ENCODE measurements around the gene GMPR2.
"Not testable (repeated sequence)": the region's sequence is repeated elsewhere in the genome, so short reads cannot be mapped to it uniquely, and the experiment has no call there.

GMPR2 gene

DNA sequence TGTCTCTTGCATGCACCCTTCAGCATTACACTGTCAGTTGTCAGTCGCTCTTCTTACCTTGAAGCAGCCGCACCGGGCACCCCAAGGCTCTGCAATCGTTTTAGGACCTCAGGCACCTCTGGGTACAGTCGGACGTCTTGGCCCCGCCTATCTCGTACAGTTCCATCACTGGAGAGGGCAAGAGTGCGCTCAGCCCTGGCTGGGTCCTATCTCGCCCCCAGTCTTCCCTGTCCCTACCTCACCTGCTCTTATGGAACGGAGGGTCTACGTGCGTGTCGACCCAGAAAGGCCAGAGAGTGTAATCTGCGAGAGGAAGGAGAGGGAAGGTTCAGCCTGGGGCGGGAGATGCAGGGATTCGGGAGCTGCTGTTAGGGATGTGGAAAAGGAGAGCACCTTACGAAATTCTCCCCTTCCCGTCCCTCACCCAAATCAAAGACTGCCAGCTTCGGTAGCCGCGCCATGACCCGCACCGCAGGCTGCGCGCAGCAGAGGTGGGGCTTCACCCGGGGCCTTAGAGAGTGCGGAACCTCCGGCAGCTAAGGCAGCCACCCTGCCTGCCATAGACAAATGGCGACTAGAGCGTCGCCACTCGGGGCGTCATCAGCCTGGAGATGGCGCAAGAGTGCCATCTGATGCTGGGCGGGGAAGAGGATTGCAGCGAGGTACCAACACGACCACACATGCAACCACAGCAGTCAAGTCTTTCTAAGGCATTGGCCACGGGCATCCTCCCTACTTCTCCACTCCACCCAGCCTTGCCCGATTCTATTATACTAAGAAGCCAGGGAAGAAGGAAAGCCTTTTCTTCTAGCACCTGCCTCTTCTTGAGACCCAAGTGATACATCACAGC is 17.0 kb upstream of the GMPR2 start, which contains the start of gene MDP1:
Gene MDP1 (minus strand): TSS at position 572 of the 850 bp plus-strand sequence. CDS start 111 bp downstream, at position 461.
- Histone ChIP-seq H3K27ac (ENCODE audit: low read length) (no peak within 1 kb of the TSS), H3K4me1 (ENCODE audit: control insufficient read depth, insufficient read depth, low read length) (peaks cover 2% of the 10 kb centered on the region; the same call in 1 of the 2 replicates), H3K9me3 (ENCODE audit: control insufficient read depth, insufficient read depth, low read length) (no peaks in the 10 kb centered on the region), H3K4me3 (ENCODE audit: low read length) (peak within 1 kb of the TSS; percentile 46), H3K27me3 (ENCODE audit: control insufficient read depth, insufficient read depth, low read length) (no peaks in the 10 kb centered on the region), H3K36me3 (ENCODE audit: control insufficient read depth, insufficient read depth, low read length) (peaks cover 2% of the 10 kb centered on the region; the same call in 1 of the 2 replicates)
- peak; percentile 82 for DNase-seq (ENCODE audit: low read depth, low spot score)
- no CpG with 5 or more reads among the region's 40 CpGs for WGBS (ENCODE audit: insufficient coverage, insufficient read length)

GRCh38 chr14:24216345-24216699 is 16.4 kb upstream of the GMPR2 start:
- H3K27ac ChIP-seq (ENCODE audit: low read length), result no peak overlapping the region
- H3K27me3 ChIP-seq (ENCODE audit: control insufficient read depth, insufficient read depth, low read length), result no peaks in the 10 kb centered on the region
- no peak for DNase-seq (ENCODE audit: low read depth, low spot score)
- no peaks in the 10 kb centered on the region for H3K9me3 ChIP-seq (ENCODE audit: control insufficient read depth, insufficient read depth, low read length)
- WGBS (ENCODE audit: insufficient coverage, insufficient read length), result no CpG with 5 or more reads among the region's 2 CpGs
- no peak overlapping the region; the same call in 1 of the 2 replicates for H3K4me3 ChIP-seq (ENCODE audit: low read length)
- peaks cover 2% of the 10 kb centered on the region; the same call in 1 of the 2 replicates for H3K36me3 ChIP-seq (ENCODE audit: control insufficient read depth, insufficient read depth, low read length)
- peaks cover 2% of the 10 kb centered on the region; the same call in 1 of the 2 replicates for H3K4me1 ChIP-seq (ENCODE audit: control insufficient read depth, insufficient read depth, low read length)

DNA sequence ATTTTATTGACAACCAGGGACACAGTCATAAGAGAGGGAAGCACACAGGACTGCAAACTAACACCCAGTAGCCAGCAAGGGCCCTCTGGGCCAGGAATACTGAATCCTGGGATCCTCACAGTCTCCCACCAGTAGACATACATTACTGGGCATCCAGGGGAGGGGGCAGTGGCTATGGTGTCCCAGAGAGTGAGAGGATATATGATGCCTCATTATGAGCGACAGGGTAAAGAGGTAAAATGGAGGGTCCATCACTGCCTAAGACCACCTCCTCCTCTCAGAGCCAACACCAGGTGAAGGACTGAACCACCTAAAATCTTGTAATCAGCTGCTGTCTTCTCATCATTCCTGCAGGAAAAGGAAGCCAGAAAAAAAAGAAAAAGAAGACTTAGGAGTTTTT is 15.9 kb upstream of the GMPR2 start:
- H3K36me3 ChIP-seq (ENCODE audit: control insufficient read depth, insufficient read depth, low read length); H3K4me1 ChIP-seq (ENCODE audit: control insufficient read depth, insufficient read depth, low read length); DNase-seq (ENCODE audit: low read depth, low spot score); H3K9me3 ChIP-seq (ENCODE audit: control insufficient read depth, insufficient read depth, low read length); H3K4me3 ChIP-seq (ENCODE audit: low read length); H3K27me3 ChIP-seq (ENCODE audit: control insufficient read depth, insufficient read depth, low read length); H3K27ac ChIP-seq (ENCODE audit: low read length): not testable (repeated sequence)
- WGBS (ENCODE audit: insufficient coverage, insufficient read length), result no CpG with 5 or more reads among the region's 1 CpG

GRCh38 chr14:24219080-24219479 is 13.6 kb upstream of the GMPR2 start:
- Histone ChIP-seq H3K36me3 (ENCODE audit: control insufficient read depth, insufficient read depth, low read length) (0 out of 2 replicates have a peak, but pooled peaks cover 2% of the 10 kb centered on the region), H3K27me3 (ENCODE audit: control insufficient read depth, insufficient read depth, low read length) (no peaks in the 10 kb centered on the region), H3K27ac (ENCODE audit: low read length) (no peak overlapping the region), H3K4me1 (ENCODE audit: control insufficient read depth, insufficient read depth, low read length) (no peaks in the 10 kb centered on the region), H3K9me3 (ENCODE audit: control insufficient read depth, insufficient read depth, low read length) (no peaks in the 10 kb centered on the region), H3K4me3 (ENCODE audit: low read length) (no peak overlapping the region)
- no CpG with 5 or more reads among the region's 4 CpGs for WGBS (ENCODE audit: insufficient coverage, insufficient read length)
- DNase-seq (ENCODE audit: low read depth, low spot score), result no peak

- Histone ChIP-seq H3K4me1 (ENCODE audit: control insufficient read depth, insufficient read depth, low read length) (no peaks in the 10 kb centered on the region), H3K27ac (ENCODE audit: low read length) (no peak overlapping the region), H3K9me3 (ENCODE audit: control insufficient read depth, insufficient read depth, low read length) (no peaks in the 10 kb centered on the region), H3K4me3 (ENCODE audit: low read length) (no peak overlapping the region), H3K27me3 (ENCODE audit: control insufficient read depth, insufficient read depth, low read length) (no peaks in the 10 kb centered on the region), H3K36me3 (ENCODE audit: control insufficient read depth, insufficient read depth, low read length) (0 out of 2 replicates have a peak, but pooled peaks cover 2% of the 10 kb centered on the region)
- WGBS (ENCODE audit: insufficient coverage, insufficient read length), result no CpG with 5 or more reads among the region's 3 CpGs
- DNase-seq (ENCODE audit: low read depth, low spot score), result no peak
Measured at GRCh38 chr14:24219521-24219920, 13.2 kb upstream of the GMPR2 start.

GRCh38 chr14:24222987-24223386 is 9.7 kb upstream of the GMPR2 start:
- not testable (repeated sequence) for H3K27me3 ChIP-seq (ENCODE audit: control insufficient read depth, insufficient read depth, low read length); H3K4me3 ChIP-seq (ENCODE audit: low read length); H3K27ac ChIP-seq (ENCODE audit: low read length); H3K4me1 ChIP-seq (ENCODE audit: control insufficient read depth, insufficient read depth, low read length); DNase-seq (ENCODE audit: low read depth, low spot score); H3K36me3 ChIP-seq (ENCODE audit: control insufficient read depth, insufficient read depth, low read length); H3K9me3 ChIP-seq (ENCODE audit: control insufficient read depth, insufficient read depth, low read length)
- no CpG with 5 or more reads among the region's 4 CpGs for WGBS (ENCODE audit: insufficient coverage, insufficient read length)

- WGBS (ENCODE audit: insufficient coverage, insufficient read length), result no CpG with 5 or more reads among the region's 7 CpGs
- Histone ChIP-seq H3K36me3 (ENCODE audit: control insufficient read depth, insufficient read depth, low read length) (no peaks in the 10 kb centered on the region), H3K9me3 (ENCODE audit: control insufficient read depth, insufficient read depth, low read length) (no peaks in the 10 kb centered on the region), H3K4me3 (ENCODE audit: low read length) (no peak overlapping the region), H3K27ac (ENCODE audit: low read length) (no peak overlapping the region), H3K27me3 (ENCODE audit: control insufficient read depth, insufficient read depth, low read length) (no peaks in the 10 kb centered on the region), H3K4me1 (ENCODE audit: control insufficient read depth, insufficient read depth, low read length) (no peaks in the 10 kb centered on the region)
- no peak for DNase-seq (ENCODE audit: low read depth, low spot score)
Measured at GRCh38 chr14:24224618-24225071, 8.1 kb upstream of the GMPR2 start.

DNA sequence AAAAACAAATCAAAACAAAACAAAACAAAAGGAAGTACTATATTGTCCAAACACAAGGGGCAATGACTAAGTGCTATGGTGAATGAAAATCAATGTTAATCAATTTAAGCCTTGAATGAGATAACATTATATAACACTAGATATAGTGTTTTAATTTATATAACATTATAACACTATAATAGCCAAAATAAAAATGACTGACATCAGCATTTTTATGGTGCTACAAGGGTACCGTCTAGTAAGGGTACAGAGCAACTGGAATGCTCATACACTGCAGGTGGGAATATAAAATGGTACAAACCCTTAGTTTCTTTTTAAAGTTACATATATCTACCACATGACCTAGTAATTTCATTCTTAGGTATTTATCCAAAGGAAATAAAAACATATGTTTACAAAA is 6.3 kb upstream of the GMPR2 start:
- H3K27ac ChIP-seq (ENCODE audit: low read length), result no peak overlapping the region
- H3K4me3 ChIP-seq (ENCODE audit: low read length), result no peak overlapping the region
- WGBS (ENCODE audit: insufficient coverage, insufficient read length), result no CpG with 5 or more reads among the region's 1 CpG

GRCh38 chr14:24228902-24229301 is 3.8 kb upstream of the GMPR2 start:
- Histone ChIP-seq H3K36me3 (ENCODE audit: control insufficient read depth, insufficient read depth, low read length) (no peaks in the 10 kb centered on the region), H3K4me1 (ENCODE audit: control insufficient read depth, insufficient read depth, low read length) (no peaks in the 10 kb centered on the region), H3K27me3 (ENCODE audit: control insufficient read depth, insufficient read depth, low read length) (no peaks in the 10 kb centered on the region), H3K9me3 (ENCODE audit: control insufficient read depth, insufficient read depth, low read length) (no peaks in the 10 kb centered on the region), H3K4me3 (ENCODE audit: low read length) (no peak overlapping the region), H3K27ac (ENCODE audit: low read length) (no peak overlapping the region)
- DNase-seq (ENCODE audit: low read depth, low spot score), result no peak
- no CpG with 5 or more reads among the region's 1 CpG for WGBS (ENCODE audit: insufficient coverage, insufficient read length)

More for the DNA sequence above, 6.3 kb upstream of the GMPR2 start:
- no peaks in the 10 kb centered on the region for H3K36me3 ChIP-seq (ENCODE audit: control insufficient read depth, insufficient read depth, low read length)
- H3K4me1 ChIP-seq (ENCODE audit: control insufficient read depth, insufficient read depth, low read length), result no peaks in the 10 kb centered on the region
- H3K9me3 ChIP-seq (ENCODE audit: control insufficient read depth, insufficient read depth, low read length), result no peaks in the 10 kb centered on the region
- DNase-seq (ENCODE audit: low read depth, low spot score), result no peak
- H3K27me3 ChIP-seq (ENCODE audit: control insufficient read depth, insufficient read depth, low read length), result no peaks in the 10 kb centered on the region

DNA sequence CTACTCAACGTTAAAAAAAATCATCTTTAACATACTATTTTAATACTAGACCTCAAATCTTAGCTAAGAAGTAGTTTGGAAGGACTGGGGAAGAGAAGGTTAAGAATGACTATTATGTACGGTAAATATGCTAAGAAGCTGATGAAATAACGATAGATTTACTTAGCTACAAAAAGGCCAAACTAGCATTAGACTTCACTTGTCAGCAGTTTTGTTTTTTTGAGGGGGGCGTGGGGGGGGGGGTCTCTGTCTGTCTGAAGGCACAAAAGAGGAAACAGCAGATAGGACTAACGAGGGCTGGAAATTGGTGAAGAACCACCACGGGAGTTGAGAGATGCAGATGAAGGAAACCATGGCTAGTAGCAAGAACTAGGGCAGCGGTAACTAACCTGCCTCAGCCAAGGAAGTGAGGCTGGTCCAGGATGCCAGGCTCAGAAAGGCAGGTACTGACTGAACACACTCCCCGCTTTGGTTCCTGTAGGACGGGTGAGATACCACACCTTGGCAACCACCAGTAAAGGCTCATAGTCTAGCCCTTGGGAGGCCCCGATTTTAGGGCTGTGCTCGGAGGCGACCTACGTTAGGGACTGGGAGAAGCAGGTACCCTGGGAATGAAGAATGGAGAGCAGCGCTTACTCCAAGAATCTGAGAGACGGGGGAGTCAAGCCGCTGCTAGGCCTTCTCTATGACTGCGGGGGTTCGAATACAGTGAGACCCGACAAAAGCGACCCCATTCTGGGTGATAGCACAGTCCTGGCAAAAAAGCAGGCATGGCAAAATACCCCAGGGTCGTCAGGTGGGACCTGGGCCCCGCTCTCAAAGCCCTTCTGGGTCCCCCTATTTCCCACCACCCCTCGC is 1.2 kb upstream of the GMPR2 start:
- Histone ChIP-seq H3K27me3 (ENCODE audit: control insufficient read depth, insufficient read depth, low read length) (no peaks in the 10 kb centered on the region), H3K4me1 (ENCODE audit: control insufficient read depth, insufficient read depth, low read length) (no peaks in the 10 kb centered on the region), H3K9me3 (ENCODE audit: control insufficient read depth, insufficient read depth, low read length) (no peaks in the 10 kb centered on the region), H3K4me3 (ENCODE audit: low read length) (peak overlapping the region; percentile 89), H3K36me3 (ENCODE audit: control insufficient read depth, insufficient read depth, low read length) (peaks cover 3% of the 10 kb centered on the region; the same call in 1 of the 2 replicates), H3K27ac (ENCODE audit: low read length) (no peak overlapping the region)
- WGBS (ENCODE audit: insufficient coverage, insufficient read length), result 100% methylated on average over 1 of the region's 23 CpGs
- DNase-seq (ENCODE audit: low read depth, low spot score), result no peak
